GM18526 (cell line): ENCODE results near the gene TSACC.

Source experiments
- POLR2A ChIP-seq: IDR thresholded peaks from 3 replicates; pipeline ENCODE4 v1.6.1; 2011; ENCODE audit not compliant: insufficient read length; ENCODE audit errors: extremely low read depth

The TSACC gene

GRCh38 chr1:156338180-156338976 lies at the start of gene TSACC, which contains the start of gene CCT3:
Gene TSACC (plus strand): TSS chr1:156338526. CDS start chr1:156339758, 1,232 bp downstream.
Gene CCT3 (minus strand): TSS chr1:156338292. CDS start chr1:156338184, 108 bp downstream.
- peak; percentile 88 for TF ChIP-seq POLR2A

- TF ChIP-seq POLR2A: no peak
Measured at GRCh38 chr1:156289857-156290256, 48.5 kb upstream of the TSACC start.

GRCh38 chr1:156291226-156292061 lies 46.9 kb upstream of the TSACC start:
- no peak for TF ChIP-seq POLR2A

GRCh38 chr1:156293098-156293434 lies 45.3 kb upstream of the TSACC start:
- no peak for TF ChIP-seq POLR2A

- no peak for TF ChIP-seq POLR2A
Measured at GRCh38 chr1:156293895-156294294, 44.4 kb upstream of the TSACC start.

- TF ChIP-seq POLR2A: peak; percentile 61
Measured at GRCh38 chr1:156295391-156295947, 42.9 kb upstream of the TSACC start, which contains the start of gene GLMP. Gene GLMP (minus strand): TSS chr1:156295679. CDS start chr1:156295645, 34 bp downstream.

- TF ChIP-seq POLR2A: no peak
Measured at GRCh38 chr1:156298852-156299357, 39.4 kb upstream of the TSACC start, which contains the start of gene VHLL. Gene VHLL (minus strand): TSS chr1:156299307. CDS start chr1:156299189, 118 bp downstream.

GRCh38 chr1:156303241-156303640 lies 35.1 kb upstream of the TSACC start:
- TF ChIP-seq POLR2A: no peak

GRCh38 chr1:156305215-156305614 lies 33.1 kb upstream of the TSACC start:
- TF ChIP-seq POLR2A: no peak

GRCh38 chr1:156308078-156308477 lies 30.2 kb upstream of the TSACC start:
- TF ChIP-seq POLR2A: no peak

GRCh38 chr1:156310962-156311361 lies 27.4 kb upstream of the TSACC start:
- TF ChIP-seq POLR2A: no peak

GRCh38 chr1:156316909-156317308 lies 21.4 kb upstream of the TSACC start:
- no peak for TF ChIP-seq POLR2A

- no peak for TF ChIP-seq POLR2A
Measured at GRCh38 chr1:156319664-156320063, 18.7 kb upstream of the TSACC start.

GRCh38 chr1:156320560-156320959 lies 17.8 kb upstream of the TSACC start:
- no peak for TF ChIP-seq POLR2A

- TF ChIP-seq POLR2A: no peak
Measured at GRCh38 chr1:156336242-156336641, 2.1 kb upstream of the TSACC start.
